HepG2 (cell line): ENCODE data around the gene SF3A2. TPM values are rescaled to one million over a fixed set of nuclear protein-coding genes. Genes with fewer than 3 reads are reported as not detected.

Source experiments
- ARHGAP35 ChIP-seq: sonication (generic); formaldehyde crosslinking; IDR thresholded peaks from 2 replicates; pipeline ENCODE4 v1.9.0; 2022; ENCODE audit warnings: mild to moderate bottlenecking, inconsistent platforms, moderate library complexity, missing genetic modification reagents, borderline replicate concordance
- CBFB ChIP-seq: sonication (generic); formaldehyde crosslinking; IDR thresholded peaks from 2 replicates; pipeline ENCODE4 v1.4.0; 2020; ENCODE audit warnings: missing genetic modification reagents
- ETV6 ChIP-seq: sonication (generic); formaldehyde crosslinking; conservative IDR thresholded peaks from 2 replicates; pipeline ENCODE4 v1.4.0; 2020; ENCODE audit warnings: missing genetic modification reagents
- FIP1L1 ChIP-seq: fragments of 200-400 bp; formaldehyde crosslinking; IDR thresholded peaks from 2 replicates; pipeline ENCODE4 v1.6.1; 2018; ENCODE audit warnings: low read depth, mild to moderate bottlenecking, low read length, moderate library complexity, borderline replicate concordance; ENCODE audit not compliant: insufficient read depth
- HNRNPL ChIP-seq: fragments of 200-400 bp; formaldehyde crosslinking; IDR thresholded peaks from 2 replicates; pipeline ENCODE4 v1.6.1; 2017; ENCODE audit warnings: mild to moderate bottlenecking, low read depth, low read length
- KAT7 ChIP-seq: IDR thresholded peaks from 2 replicates; pipeline ENCODE4 v1.6.1; 2018; ENCODE audit warnings: borderline replicate concordance, missing compliant biosample characterization
- KDM2A ChIP-seq: sonication (generic); formaldehyde crosslinking; IDR thresholded peaks from 2 replicates; pipeline ENCODE4 v1.4.0; 2020; ENCODE audit warnings: low read depth, missing genetic modification reagents, borderline replicate concordance
- MEIS2 ChIP-seq: sonication (generic); formaldehyde crosslinking; IDR thresholded peaks from 2 replicates; pipeline ENCODE4 v1.9.0; 2021; ENCODE audit warnings: mild to moderate bottlenecking, missing genetic modification reagents
- NKX3-1 ChIP-seq: sonication (generic); formaldehyde crosslinking; IDR thresholded peaks from 2 replicates; pipeline ENCODE4 v1.5.0; 2020; ENCODE audit warnings: missing genetic modification reagents
- PAXIP1 ChIP-seq: sonication (generic); formaldehyde crosslinking; conservative IDR thresholded peaks from 2 replicates; pipeline ENCODE4 v1.4.0; 2020; ENCODE audit warnings: mild to moderate bottlenecking, missing genetic modification reagents, moderate library complexity
- RBM22 ChIP-seq: fragments of 200-400 bp; formaldehyde crosslinking; optimal IDR thresholded peaks from 2 replicates; pipeline ENCODE3; 2017; ENCODE audit warnings: mild to moderate bottlenecking, low read length, moderate library complexity
- REL ChIP-seq: sonication (generic); formaldehyde crosslinking; conservative IDR thresholded peaks from 2 replicates; pipeline ENCODE4 v1.8.0; 2022; ENCODE audit warnings: mild to moderate bottlenecking, missing genetic modification reagents, moderate library complexity
- SETDB1 ChIP-seq: sonication (generic); formaldehyde crosslinking; IDR thresholded peaks from 2 replicates; pipeline ENCODE4 v1.5.1; 2020; ENCODE audit warnings: missing genetic modification reagents, mild to moderate bottlenecking, borderline replicate concordance
- SP1 ChIP-seq, 2 experiments: fragments of 450-650 bp in 1 of 2; sonication (generic) in 1 of 2; formaldehyde crosslinking in 1 of 2; IDR thresholded peaks; 2 replicates each; pipeline versions ENCODE4 v1.4.0 to v1.6.1; 2016 to 2020; ENCODE audit warnings: missing genetic modification reagents in 1 of 2
- SP140L ChIP-seq: sonication (generic); formaldehyde crosslinking; IDR thresholded peaks from 2 replicates; pipeline ENCODE4 v1.4.0; 2020; ENCODE audit warnings: missing genetic modification reagents, borderline replicate concordance
- SPEN ChIP-seq: sonication (generic); formaldehyde crosslinking; IDR thresholded peaks from 2 replicates; pipeline ENCODE4 v1.5.1; 2020; ENCODE audit warnings: low read depth, mild to moderate bottlenecking, missing genetic modification reagents
- SYNCRIP ChIP-seq: fragments of 200-400 bp; formaldehyde crosslinking; IDR thresholded peaks from 2 replicates; pipeline ENCODE4 v1.6.1; 2018; ENCODE audit warnings: mild to moderate bottlenecking, low read depth, low read length; ENCODE audit not compliant: insufficient read depth
- ZBTB1 ChIP-seq: sonication (generic); formaldehyde crosslinking; IDR thresholded peaks from 2 replicates; pipeline ENCODE4 v1.4.0; 2020; ENCODE audit warnings: missing genetic modification reagents, borderline replicate concordance
- ZNF142 ChIP-seq: sonication (generic); formaldehyde crosslinking; IDR thresholded peaks from 2 replicates; pipeline ENCODE4 v1.4.0; 2020; ENCODE audit warnings: missing genetic modification reagents
- ZNF589 ChIP-seq: sonication (generic); formaldehyde crosslinking; conservative IDR thresholded peaks from 2 replicates; pipeline ENCODE4 v1.8.0; 2022; ENCODE audit warnings: mild to moderate bottlenecking, moderate library complexity, missing genetic modification reagents
- polyA plus RNA-seq, 8 experiments: library from polyadenylated mRNA; depleted of rRNA in 3 of 8; stranded (reverse) in 7 of 8; unstranded in 1 of 8; fragments of >200 nt; fragmentation: Illumina TruSeq in 4 of 8; extraction: Trizol in 4 of 8; gene quantifications; 2 replicates each; pipeline versions ENCODE4 v1.2.1 to v1.2.3, GENCODE V29; 2011 to 2016; ENCODE audit warnings: low read depth in 4 of 8, missing spikeins in 1 of 8, mixed read lengths in 1 of 8; ENCODE audit not compliant: insufficient read depth in 1 of 8
- total RNA-seq, 5 experiments: library from RNA; depleted of rRNA; stranded (reverse); fragments of >200 nt; fragmentation: Illumina TruSeq; extraction: Trizol; gene quantifications; 2 replicates each; pipeline ENCODE4 v1.2.3, GENCODE V29; 2016; ENCODE audit warnings: low read depth in 1 of 5

SF3A2 gene
- total and polyA plus RNA-seq, 2 of the 13 experiments (the other 11 are each of a cell fraction or from before 2014, with no cell fraction given) = 8.6 to 8.8 TPM

GRCh38 chr19:2236314-2237050 lies at the start of gene SF3A2, which contains the start of gene PLEKHJ1 (continued):
- TF ChIP-seq KAT7 (CRISPR knock-in tag) = peak; percentile 84
- peak; percentile 58; the same call in 1 of the 2 replicates for TF ChIP-seq NKX3-1 (CRISPR knock-in tag)
- TF ChIP-seq RBM22 = no peak
- peak; percentile 96 for TF ChIP-seq SPEN (CRISPR knock-in tag)
- 0 out of 2 replicates have a peak, but pooled peaks have one; percentile 18 for TF ChIP-seq HNRNPL
- peak; percentile 87 for TF ChIP-seq ARHGAP35 (CRISPR knock-in tag)
- TF ChIP-seq ZNF589 (CRISPR knock-in tag) = peak; percentile 94; the same call in 1 of the 2 replicates
- TF ChIP-seq ZBTB1 (CRISPR knock-in tag) = no peak
- peak; percentile 77 for TF ChIP-seq ETV6 (CRISPR knock-in tag)
- 0 out of 2 replicates have a peak, but pooled peaks have one; percentile 57 for TF ChIP-seq SP140L (CRISPR knock-in tag)
- peak; percentile 90 for TF ChIP-seq KDM2A (CRISPR knock-in tag)
- TF ChIP-seq SETDB1 = 0 out of 2 replicates have a peak, but pooled peaks have one; percentile 87
- TF ChIP-seq ZNF142 (CRISPR knock-in tag) = peak; percentile 82
- TF ChIP-seq MEIS2 = peak; percentile 72
- TF ChIP-seq SP1 (IDR thresholded peaks at IDR 0.05) = no peak
- TF ChIP-seq SP1 (CRISPR knock-in tag; IDR thresholded peaks at IDR 0.05) = peak; percentile 55; the same call in 1 of the 2 replicates
- TF ChIP-seq FIP1L1 = 0 out of 2 replicates have a peak, but pooled peaks have one; percentile 30
- peak; percentile 98 for TF ChIP-seq REL (CRISPR knock-in tag)
- no peak for TF ChIP-seq SYNCRIP
- peak; percentile 67 for TF ChIP-seq PAXIP1 (CRISPR knock-in tag)
- peak; percentile 62 for TF ChIP-seq CBFB (CRISPR knock-in tag)
